ENCODE data around the gene PSENEN.

Gene PSENEN

DNA sequence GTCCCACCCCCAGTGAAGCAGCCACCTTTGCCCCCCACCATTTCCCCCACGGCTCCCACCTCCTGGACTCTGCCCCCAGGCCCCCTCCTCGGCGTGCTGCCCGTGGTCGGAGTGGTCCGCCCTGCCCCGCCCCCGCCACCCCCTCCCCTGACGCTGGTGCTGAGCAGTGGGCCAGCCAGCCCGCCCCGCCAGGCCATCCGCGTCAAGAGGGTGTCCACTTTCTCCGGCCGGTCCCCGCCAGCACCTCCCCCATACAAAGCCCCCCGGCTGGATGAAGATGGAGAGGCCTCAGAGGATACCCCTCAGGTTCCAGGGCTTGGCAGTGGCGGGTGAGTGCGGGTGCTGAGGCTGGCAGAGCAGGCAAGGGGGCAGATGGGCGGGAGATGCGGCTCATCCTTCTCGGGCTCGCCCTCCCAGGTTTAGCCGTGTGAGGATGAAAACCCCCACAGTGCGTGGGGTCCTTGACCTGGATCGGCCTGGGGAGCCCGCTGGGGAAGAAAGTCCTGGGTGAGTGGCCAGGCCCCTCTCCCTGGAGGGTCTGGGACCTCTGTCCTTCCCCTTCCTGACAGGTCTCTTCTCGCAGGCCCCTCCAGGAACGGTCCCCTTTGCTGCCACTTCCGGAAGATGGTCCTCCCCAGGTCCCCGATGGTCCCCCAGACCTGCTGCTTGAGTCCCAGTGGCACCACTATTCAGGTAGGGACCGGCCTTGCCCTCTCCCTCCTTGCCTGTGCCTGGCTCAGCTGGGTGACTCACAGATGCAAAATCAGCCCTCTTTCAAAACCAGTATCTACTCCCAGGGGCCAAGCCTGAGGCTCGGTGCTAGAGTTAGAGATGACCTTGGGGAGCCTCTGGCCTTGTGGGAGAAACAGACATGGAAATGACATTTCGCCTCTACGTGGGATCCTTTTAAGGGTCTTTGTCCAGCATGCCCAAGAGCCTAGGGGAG lies 12.0 kb upstream of the PSENEN start:
- no peak for DNase-seq (ENCODE audit: low read depth, low spot score)

DNA sequence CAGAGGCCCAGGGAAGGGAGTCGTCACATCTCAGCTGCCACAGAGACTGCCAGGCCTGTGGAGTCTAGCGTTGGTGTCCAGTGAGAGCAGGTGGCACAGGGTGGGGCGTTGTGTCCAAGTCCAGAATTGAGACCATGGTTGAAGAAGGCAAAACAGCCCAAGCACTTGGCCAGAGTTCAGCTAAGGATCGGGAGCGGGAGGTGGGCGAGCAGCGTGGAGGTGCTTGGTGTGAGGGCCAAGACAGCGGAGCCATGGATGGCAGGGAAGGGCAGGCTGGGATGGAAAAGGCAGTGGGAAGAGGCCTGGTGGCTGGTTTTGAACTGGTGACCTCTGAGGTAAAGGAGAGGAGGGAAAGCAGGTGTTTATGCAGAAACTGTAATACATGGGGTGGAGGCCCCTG lies 11.2 kb upstream of the PSENEN start:
- no peak for DNase-seq (ENCODE audit: low read depth, low spot score)

DNA sequence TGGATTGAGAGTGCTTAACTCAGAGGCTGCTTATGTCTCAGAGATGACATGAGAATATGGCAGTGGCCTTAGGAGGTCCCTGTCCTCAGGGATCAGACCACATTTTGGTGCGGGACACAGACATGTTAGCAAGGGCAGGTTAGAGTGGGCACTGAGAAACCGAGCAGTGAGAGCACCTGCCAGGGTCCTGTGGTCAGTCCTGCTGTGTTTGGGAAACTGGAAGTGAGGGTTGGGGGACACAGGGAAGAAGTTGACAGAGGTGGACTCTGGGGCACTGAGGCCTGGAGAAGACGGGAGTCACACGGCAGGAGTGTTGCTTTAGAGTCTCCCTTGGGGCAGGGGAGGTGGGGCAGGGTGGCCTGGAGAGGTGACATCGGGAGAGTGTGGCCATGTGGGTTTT lies 10.6 kb upstream of the PSENEN start:
- no peak for DNase-seq (ENCODE audit: low read depth, low spot score)

DNA sequence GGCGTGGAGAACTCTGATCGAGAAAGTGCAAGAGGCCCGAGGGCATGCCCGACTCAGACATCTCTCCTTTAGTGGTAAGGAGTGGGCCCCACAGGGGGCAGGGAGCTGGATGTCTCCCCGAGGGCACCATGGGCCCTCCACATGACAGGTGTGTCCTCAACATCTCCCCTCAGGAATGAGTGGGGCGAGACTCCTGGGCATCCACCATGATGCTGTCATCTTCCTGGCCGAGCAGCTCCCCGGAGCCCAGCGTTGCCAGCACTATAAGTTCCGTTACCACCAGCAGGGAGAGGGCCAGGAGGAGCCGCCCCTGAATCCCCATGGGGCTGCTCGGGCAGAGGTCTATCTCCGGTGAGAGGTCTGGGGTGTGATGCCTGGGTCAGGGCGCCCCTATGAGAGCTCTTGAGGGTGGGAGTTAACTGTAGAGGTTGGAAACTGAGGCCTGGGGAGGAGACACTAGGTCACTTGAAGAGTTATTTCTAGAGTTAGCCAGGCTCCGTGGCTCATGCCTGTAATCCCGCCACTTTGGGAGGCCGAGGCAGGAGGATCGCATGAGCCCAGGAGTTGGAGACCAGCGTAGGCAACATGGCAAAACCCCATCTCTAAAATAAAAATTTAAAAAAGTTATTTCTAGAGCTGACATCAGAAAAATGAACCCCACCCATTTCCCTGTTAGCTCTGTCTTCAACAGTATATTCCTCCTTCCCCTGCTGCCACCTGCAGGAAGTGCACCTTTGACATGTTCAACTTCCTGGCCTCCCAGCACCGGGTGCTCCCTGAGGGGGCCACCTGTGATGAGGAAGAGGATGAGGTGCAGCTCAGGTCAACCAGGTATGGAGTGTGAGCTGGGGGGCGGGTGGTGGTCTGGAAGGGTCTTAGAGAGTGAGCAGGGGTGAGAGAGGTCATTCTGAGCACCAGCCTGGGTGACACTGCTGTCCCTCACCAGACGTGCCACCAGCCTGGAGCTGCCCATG lies 8.3 kb upstream of the PSENEN start:
- DNase-seq (ENCODE audit: low read depth, low spot score): no peak

DNA sequence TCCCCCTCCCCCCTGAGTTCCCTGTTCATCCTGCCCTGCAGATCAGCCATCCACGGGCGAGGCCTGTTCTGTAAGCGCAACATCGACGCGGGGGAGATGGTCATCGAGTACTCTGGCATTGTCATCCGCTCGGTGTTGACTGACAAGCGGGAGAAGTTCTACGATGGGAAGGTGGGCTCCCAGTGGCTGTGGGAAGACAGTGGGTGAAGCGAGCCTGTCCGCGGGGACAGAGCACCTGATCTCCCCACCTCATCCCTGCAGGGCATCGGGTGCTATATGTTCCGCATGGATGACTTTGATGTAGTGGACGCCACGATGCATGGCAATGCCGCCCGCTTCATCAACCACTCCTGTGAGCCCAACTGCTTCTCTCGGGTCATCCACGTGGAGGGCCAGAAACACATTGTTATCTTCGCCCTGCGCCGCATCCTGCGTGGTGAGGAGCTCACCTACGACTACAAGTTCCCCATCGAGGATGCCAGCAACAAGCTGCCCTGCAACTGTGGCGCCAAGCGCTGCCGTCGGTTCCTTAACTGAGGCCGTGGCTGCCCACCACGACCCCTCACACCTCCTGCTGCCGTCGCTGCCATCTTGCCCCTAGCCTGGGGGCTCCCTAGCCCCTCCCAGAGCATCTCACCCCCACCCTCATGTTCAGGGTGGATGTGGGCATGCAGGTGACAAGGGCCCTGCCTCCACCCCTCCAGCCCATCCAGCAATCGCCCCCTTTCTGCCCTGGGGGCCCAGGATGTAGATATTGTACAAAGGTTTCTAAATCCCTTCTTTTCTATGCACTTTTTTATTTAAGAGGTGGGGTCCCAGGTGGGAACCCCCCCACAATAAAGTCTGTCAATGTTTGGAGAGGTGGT lies 7.2 kb upstream of the PSENEN start:
- no peak for DNase-seq (ENCODE audit: low read depth, low spot score)

DNA sequence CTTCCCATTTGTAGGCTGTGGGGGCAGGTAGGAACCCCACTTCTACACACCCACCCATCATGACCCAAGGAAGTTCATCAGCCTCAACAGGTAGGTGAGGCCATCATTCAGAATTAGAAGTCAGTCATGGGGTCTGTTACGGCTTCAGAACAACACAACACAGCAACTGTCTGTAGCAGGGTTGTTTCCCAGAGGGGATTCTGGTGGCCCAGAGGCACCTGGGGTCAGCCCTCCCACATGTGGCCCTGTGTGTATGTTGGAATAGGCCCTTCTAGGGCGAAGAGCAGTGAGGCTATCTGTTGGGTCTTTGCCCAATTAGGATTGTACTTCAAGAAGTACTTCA lies 6.6 kb upstream of the PSENEN start:
- no peak for DNase-seq (ENCODE audit: low read depth, low spot score)

DNA sequence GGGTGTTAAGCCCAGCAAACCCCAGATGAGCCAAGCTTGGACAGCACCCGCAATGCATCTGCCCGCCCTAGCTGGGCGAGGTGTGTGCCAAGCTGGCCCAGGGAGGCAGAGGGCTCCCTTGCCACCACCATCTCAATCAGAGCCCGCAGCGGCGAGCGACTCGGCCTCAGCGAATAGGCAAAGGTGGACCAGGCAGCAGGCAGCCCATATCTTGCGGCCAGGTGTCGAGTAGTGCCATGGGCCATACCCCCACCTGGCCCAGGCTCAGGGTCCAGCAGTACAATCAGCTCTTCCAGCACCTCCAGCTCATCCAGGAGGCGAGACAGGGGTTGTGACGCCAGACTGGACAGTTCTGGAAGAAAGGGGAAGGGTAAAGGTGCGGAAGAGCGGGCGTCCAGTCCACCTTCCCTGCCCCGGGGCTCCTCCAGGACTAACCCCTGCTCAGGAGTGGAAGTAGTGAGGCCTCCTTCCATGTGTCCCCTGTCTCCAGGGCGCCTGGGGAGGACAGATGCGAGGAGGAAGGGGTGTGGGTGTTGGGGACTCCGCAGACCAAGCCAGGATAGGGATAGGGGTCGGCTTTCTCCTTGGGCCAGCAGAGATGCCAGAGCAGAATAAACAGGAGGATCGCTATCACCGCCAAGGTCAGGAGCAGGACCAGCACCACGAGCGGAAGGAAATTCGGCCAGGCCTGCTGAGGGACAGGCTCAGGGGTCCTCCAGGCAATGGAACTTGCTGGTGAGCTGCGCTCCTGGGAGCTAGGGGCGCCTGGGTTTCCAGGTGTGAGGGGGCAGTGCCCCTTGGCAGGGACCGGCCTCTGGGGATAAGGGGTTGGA lies 6.0 kb upstream of the PSENEN start:
- no peak for DNase-seq (ENCODE audit: low read depth, low spot score)

DNA sequence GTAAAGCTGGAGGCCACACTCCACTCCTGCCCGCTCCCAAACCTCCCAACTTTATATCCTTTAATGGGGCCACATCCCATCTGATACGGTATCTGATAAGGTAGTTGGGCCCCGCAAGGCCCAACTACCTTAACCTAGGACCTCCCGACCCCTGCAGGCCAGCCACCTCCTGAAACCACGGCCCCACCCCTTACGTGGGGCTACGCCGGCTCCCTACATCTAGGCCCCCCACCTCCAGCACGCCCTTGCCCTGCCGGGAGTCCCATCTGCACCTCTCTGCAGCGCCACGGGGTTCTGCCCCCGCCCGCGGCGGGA lies 5.4 kb upstream of the PSENEN start:
- DNase-seq (ENCODE audit: low read depth, low spot score): no peak

DNA sequence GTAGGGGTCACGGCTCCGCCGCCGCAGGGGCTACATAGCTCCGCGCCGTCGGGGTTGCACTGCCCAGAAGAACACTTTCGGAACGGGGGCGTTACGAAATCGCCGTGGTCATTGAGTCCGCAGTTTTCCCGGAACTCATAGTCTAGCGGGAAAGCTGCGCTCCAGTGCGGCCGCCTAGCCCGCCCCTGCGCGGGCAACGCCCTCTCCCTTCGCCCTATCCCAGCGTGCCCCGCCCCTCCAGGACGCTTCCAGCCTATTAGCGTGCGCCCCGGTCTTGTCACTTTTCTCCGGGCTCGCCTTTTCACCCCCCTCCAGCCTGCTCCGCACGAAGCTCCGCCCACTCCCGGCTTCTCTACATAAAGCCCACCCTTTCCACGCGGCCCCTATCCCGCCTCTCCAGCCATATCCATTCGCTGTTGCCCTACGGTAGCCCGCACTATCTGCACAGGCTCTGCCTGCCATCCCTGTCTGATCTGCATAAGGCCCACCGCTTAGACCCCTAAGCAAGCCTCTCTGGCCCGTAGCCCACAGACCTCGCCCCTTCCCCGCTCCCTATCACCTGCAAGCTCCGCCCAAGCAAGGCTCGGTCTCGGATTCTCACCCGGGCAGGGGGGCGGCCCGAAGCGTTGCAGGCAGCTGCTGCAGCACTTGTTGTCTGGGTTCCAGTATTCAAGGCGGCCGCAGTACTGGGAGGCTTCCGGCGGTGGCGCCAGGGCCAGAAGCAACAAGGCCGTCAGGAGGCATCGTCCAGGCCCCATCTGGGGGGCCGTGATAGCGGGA lies 4.8 kb upstream of the PSENEN start:
- DNase-seq (ENCODE audit: low read depth, low spot score): peak; percentile 99

DNA sequence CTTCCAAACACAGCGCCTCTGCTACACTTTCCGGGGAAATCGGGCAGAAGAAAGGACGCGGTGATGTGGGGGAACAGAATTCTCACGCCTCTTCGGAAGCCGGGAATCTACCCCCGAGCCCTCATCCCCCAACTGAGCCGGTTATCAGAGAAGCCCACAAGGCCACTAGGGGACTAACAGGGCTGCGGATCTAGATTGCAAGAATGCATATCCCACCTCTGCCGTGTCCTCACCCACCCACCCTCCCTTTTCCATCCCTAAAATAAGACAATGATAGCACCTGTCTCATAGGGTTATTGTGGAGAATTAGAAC lies 4.3 kb upstream of the PSENEN start:
- DNase-seq (ENCODE audit: low read depth, low spot score): no peak

DNA sequence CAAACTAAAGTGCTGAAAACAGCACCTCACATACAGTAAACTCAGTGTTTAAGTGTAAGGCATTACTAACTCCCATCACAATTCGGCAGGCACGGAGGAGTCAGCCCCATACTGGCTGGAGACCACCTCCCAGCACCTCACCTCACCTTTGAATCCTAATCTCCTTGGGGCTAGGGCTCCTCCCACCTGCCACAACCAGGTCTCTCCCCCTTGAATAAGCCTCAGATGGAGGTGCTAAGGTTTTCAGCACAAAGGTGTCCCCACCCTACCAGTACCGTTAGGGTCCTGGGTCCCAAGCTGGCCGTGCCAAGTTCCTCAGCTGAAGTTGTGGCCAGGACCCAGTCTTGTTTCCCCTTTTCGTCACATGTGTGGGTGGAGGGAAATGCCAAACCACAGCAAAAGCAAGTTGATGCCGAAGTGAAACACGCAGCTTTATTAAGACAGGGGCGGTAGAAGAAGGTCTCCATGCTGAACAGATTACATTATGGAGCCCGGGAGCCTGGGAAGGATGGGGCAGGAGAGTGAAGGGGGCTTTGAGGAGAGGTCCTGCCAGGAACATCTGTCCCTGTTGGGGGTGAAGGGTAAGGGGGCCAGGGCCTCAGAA lies 3.2 kb upstream of the PSENEN start, which contains the start of gene IGFLR1:
TSS of gene IGFLR1 (minus strand) at position 332 of the 604 bp plus-strand sequence. CDS start 1,272 bp downstream, outside the sequence.
- no peak for DNase-seq (ENCODE audit: low read depth, low spot score)

DNA sequence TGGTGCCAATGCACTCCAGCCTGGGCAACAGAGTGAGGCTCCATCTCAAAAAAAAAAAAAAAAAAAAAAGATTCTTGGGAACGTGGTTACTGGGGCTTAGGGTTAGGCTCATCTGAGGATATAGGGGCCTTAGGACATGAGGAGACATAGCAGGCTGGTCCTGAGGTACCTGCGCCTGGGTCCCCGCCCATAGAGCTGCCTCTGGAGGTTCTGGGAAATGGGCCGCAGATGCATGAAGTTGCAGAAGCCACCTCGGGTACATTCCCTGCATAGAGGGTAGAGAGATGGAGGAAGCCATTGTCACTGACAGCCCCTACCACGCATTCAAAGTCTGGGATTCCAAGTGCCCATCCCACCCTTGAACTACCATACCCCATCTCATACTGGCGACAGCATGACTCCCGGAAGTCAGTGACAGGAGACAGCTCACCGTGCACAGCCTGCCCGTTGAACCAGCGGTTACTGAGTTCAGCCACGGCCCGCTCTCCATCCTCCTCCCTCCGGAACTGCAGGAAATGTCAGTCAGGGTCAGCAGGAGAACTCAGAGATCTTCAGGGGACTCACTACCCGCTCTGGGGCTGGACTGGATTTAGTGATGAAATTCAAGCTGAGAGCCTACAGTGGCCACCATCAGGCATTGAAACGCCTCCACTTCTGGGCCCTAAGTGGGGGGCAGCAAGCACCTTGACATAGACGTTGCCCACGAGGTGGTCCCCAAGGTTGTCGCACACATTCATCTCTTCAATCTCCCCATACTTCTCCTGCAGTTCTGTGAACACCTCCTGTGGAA lies 1.6 kb upstream of the PSENEN start:
- DNase-seq (ENCODE audit: low read depth, low spot score): no peak

DNA sequence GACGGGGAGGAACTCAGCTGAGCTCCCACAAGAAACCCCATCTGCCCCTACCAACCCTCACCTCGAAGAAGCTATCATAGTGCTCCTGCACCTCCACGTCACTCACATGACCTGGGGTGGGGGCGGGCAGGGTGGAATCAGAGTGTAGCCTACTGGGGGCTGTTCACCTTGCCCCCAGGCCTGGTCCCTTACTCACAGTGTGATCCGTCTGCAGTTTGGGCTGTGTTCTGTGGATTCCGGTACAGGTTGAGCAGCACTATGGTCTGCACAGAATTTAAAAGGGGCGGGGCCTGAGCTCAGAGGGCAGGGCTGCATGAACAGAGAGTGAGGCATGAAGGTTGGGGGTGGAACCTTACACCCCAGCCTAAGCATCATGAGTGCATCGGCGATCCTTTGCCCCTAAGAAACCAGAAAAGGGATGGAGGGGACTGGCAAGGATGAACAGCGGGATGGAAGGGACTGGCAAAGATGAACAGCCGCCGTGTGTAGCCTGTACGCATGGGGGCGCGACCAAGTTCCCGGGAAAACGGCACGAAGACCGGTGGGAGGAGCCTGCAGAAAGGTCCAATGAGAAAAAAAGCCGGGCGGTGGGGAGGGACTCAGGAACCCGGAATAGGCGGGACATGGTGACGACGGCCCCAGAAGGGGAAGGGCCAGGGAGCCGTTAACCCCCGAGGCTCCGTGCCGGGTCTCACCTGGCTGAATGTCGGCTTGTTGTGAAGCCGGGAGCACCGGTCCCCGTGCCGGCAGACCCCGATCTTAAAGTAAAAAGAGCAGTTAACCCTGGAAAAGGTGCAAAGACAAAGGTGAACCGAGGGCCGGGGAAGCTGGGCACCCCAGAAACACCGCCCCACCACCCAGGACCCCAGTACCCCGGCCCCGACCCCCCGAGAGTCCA lies 772 bp upstream of the PSENEN start:
- peak; percentile 98 for DNase-seq (ENCODE audit: low read depth, low spot score)

DNA sequence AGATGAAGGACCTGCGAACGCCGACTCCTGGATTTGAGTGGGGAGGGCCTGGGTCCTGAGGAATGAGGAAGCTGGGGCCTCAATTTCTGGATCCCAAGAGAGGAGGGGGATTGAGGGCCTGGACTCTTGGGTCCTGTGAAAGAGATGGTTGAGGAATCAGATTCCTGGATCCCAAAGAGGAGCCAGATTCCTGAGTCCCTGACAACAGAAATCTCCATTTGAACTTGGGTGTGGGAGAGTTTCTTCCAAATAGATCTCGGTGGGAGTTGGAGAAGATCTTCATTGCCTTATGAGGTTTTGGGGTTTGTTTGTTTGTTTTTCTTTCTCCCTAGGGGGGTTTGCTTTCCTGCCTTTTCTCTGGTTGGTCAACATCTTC lies 624 bp downstream of the PSENEN start:
- DNase-seq (ENCODE audit: low read depth, low spot score): no peak

DNA sequence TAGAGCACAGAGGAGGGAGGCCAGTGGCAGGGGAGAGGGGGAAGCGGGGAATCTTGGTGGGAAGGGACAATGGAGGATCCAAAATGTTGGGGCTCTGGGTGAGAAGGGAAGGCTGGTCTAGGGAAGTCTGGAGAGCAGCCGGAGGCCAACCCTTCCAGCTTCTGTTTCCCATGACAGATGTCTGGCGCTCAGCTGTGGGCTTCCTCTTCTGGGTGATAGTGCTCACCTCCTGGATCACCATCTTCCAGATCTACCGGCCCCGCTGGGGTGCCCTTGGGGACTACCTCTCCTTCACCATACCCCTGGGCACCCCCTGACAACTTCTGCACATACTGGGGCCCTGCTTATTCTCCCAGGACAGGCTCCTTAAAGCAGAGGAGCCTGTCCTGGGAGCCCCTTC lies 1.1 kb downstream of the PSENEN start:
- DNase-seq (ENCODE audit: low read depth, low spot score): no peak

DNA sequence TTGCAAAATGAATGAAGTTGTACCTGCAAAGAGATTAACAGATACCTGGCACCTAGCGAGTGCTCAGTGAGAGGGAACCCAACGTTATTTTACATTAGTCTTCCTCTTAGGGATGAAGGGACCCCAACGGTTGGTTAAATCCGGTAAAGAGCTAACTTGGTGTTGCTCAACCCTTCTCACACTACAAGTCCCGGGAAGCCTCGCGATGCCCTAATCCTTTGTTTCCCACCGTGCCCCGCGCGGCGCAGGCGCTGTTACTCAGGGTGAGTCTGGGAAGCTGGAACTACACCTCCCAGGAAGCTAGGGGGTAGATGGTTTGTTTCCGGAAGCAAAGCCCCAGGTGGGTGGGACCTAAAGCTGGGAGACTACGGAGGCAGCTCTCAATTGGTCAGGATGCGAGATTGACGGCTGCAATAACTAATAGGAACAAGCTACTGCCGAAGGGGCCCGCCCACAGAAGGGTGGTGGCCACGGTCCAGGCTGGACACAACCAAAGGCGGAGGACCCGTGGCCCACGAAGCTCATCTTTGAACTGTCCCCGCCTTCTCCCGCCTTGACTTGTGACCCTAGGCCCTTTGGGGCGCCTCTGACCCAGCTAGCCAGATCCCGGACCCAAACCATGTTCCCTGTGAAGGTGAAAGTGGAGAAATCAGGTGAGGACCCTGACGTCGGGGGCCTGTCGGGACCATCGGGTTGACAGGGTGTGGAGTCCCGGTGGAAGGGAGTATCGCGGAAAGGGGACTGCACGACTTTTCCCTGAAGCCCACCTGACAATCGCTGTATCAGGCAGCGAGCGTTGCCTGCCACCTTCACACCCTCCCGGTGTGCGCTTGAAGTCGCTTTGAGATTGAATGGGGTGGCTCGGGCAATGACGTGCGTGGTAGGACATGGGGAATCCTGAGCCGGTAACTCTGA lies 2.9 kb downstream of the PSENEN start, which contains the start of gene LIN37:
TSS of gene LIN37 (plus strand) at position 471 of the 915 bp plus-strand sequence. CDS start at position 620, 149 bp downstream.
- DNase-seq (ENCODE audit: low read depth, low spot score): peak; percentile 100

DNA sequence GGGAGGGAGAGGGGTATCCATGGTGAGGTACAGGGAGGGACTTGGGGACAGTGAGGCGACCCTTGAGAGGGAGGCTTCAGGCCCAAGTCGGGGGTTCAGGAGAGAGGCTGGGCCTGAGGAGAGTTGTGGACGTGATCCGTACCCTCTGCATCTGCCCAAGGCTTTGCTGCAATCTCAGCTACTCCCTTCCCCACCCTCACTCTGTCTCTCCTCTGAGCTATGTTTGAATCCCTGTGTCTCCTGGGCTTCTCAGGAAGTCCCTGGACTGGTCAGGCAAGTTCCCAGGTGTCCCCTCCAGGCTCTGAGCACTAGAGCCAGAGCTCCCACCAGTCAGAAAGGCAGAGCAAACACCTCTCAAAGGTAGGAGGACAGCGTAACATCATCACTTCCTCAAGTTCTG lies 4.7 kb downstream of the PSENEN start:
- no peak for DNase-seq (ENCODE audit: low read depth, low spot score)

All from astrocyte of the hippocampus (primary cell).